PC-3 (cell line): ENCODE results near the gene ADAMTSL1.

Source experiments
- EZH2 ChIP-seq: fragments of 300-600 bp; sonication (generic); IDR thresholded peaks from one replicate; pipeline ENCODE4 v1.6.1; 2017; ENCODE audit warnings: antibody characterized with exemption, mild to moderate bottlenecking, low read length; ENCODE audit not compliant: unreplicated experiment
- EZH2phosphoT487 ChIP-seq: fragments of 300-600 bp; sonication (generic); IDR thresholded peaks from 2 replicates; pipeline ENCODE4 v1.6.1; 2018; ENCODE audit warnings: mild to moderate bottlenecking, antibody characterized with exemption, low read length, borderline replicate concordance
- TF ChIP-seq, protein P1 (sequence below): fragments of 300-600 bp; sonication (generic); conservative IDR thresholded peaks from 2 replicates; pipeline ENCODE4 v1.5.1; 2017; ENCODE audit warnings: antibody characterized with exemption, low read depth, mild to moderate bottlenecking, low read length

DNA sequence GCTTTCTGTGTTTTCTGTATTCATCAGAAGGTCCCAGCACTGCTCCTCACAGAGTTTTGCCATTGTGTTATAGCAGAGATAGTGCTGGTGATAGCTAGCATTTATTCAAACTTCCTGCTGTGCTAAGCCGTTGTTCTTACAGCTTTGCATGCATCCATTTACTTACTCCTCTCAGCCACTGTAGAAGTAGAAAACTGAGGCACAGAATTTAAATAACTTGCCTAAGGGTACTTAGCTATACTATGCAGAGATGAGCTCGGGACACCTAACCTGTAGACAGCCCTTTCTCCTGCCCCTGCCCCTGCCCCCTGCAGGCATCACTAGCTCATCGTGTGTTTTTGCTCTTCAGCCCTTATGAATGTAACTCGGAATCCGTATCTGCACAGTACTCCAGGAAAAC, 331.4 kb downstream of the ADAMTSL1 start:
- TF ChIP-seq, protein P1, sequence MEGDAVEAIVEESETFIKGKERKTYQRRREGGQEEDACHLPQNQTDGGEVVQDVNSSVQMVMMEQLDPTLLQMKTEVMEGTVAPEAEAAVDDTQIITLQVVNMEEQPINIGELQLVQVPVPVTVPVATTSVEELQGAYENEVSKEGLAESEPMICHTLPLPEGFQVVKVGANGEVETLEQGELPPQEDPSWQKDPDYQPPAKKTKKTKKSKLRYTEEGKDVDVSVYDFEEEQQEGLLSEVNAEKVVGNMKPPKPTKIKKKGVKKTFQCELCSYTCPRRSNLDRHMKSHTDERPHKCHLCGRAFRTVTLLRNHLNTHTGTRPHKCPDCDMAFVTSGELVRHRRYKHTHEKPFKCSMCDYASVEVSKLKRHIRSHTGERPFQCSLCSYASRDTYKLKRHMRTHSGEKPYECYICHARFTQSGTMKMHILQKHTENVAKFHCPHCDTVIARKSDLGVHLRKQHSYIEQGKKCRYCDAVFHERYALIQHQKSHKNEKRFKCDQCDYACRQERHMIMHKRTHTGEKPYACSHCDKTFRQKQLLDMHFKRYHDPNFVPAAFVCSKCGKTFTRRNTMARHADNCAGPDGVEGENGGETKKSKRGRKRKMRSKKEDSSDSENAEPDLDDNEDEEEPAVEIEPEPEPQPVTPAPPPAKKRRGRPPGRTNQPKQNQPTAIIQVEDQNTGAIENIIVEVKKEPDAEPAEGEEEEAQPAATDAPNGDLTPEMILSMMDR, result no peak
- TF ChIP-seq EZH2, result no peak
- no peak for TF ChIP-seq EZH2phosphoT487
